HG03175 (cell line): ENCODE measurements around the gene CALHM5.
A peak's percentile ranks its signal among the peaks of the same experiment; 100 is the strongest.

Source experiments
- ATAC-seq: cut with Tn5 transposase; IDR thresholded peaks from one replicate; pipeline ENCODE4 v1.9.1; 2021; ENCODE audit warnings: mild to moderate bottlenecking, moderate library complexity; ENCODE audit not compliant: unreplicated experiment

The CALHM5 gene

DNA sequence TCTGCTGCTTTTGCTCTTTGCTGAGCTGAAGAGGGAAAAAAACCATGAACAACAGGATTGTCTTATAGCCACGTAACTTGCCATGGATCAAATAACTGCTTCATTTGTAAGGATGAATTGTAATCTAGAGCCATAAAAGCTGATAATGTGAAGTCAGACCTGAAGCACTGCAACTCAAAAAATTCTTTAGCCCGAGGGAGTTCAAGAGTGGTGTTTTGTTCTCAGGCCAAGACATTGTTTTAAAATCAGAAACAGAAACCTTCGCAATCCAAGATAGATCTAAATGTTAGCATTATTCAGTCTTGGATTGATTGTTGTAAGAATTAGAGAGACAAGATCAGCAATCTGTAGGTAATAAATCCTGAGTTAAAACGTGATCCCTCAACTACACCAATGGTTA, 34.2 kb downstream of the CALHM5 start, which contains the start of gene TRAPPC3L:
TSS of gene TRAPPC3L (minus strand) at position 34 of the 400 bp plus-strand sequence. CDS start 170 bp downstream, outside the sequence.
- ATAC-seq = no peak

DNA sequence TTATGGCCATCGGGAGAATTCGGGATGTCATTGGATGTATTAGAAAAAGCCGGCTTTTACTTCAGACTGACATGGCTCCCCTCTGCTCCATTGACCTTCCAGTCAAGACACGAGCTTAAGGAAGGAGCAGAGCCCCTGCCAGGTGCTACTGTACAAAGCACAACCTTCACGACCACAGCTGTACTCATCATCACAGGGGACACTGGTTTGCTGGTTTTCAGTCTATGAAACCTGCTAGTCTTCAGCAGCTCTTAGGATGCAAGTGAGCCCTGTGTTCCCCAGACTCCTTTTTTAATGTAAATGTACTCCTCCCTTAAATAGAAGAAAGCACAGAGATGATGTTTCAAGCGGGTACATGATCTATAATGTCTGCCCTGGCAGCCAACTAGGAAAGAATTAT, 35.9 kb downstream of the CALHM5 start:
- ATAC-seq = no peak

DNA sequence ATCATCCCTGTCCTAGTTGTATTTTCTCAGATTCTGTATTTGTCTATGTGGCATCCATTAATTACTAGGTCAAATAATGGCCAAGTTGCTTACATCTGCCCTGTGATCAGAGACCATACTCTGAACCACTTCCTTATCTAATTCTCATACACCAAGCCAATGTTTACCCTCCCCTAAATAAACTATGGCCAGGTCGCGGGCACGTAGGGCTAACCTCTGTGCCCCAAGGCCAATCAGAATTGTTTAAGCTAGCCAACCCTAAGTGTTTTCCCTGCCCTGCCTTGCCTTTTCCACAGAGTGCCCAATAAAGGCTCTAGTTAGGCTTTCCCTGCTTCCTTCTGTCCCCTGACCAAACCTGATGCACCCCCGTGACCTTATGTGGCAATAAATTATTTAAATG, 39.4 kb downstream of the CALHM5 start:
- ATAC-seq = no peak

DNA sequence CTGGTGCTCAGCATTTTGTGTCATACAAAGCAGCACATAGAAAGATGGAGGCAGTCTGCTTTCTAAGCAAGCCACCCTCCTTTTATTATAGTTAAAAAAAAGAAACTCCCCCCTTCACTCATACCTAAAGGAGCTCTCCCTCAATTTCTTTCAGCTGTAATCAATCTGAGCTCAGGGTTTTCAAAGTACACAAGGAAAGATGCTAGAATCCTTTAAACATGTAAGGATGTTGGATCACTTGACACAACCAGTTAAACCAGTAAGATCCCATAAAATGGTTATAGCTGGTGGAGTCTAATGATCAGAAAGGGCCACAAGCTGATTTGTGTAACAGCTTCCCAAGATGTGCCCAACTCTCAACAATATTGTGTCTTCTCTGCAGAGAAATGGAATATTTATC, 42.0 kb downstream of the CALHM5 start, which contains the start of gene CALHM4:
TSS of gene CALHM4 (plus strand) at position 301 of the 400 bp plus-strand sequence. CDS start at position 344, 43 bp downstream.
- no peak for ATAC-seq

DNA sequence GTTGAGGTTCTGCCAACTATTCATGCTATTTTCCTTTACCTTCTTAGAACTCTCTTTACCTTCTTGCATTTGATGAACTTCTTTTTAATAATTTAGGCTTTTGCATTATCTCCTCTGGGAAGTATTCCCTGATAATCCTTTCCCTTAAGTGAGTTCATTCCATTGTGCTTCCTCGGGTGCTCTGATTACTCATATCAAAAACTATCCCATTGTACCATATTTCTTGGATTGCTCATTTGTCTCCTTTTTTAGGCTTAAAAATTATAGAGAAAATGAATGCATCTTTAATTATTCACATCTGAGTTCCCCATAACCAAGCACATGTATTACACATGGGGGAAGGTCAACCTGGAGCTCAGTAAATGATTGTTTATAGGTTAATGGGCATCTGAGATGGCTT, 44.6 kb downstream of the CALHM5 start:
- no peak for ATAC-seq

DNA sequence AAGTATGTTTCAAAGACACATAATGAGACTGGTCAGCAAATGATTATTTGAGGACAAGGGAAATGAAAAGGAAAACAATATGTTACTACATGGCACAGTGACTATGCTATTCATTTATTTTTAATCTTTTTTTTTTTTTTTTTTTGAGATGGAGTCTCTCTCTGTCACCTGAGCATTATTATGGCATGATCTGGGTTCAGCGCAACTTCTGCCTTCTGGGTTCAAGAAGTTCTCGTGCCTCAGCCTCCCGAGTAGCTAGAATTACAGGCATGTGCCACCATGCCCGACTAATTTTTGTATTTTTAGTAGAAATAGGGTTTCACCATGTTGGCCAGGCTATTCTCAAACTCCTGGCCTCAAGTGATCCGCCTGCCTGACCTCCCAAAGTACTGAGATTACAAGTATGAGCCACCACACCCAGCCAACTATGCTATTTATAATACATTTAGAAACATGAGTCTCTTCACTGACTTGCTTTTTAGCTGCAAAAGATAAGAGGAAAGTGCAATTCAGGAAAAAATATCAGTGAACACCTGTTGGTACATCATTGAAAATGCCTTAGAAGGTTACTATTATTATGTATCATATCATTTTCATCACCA, 45.5 kb downstream of the CALHM5 start:
- ATAC-seq = no peak

DNA sequence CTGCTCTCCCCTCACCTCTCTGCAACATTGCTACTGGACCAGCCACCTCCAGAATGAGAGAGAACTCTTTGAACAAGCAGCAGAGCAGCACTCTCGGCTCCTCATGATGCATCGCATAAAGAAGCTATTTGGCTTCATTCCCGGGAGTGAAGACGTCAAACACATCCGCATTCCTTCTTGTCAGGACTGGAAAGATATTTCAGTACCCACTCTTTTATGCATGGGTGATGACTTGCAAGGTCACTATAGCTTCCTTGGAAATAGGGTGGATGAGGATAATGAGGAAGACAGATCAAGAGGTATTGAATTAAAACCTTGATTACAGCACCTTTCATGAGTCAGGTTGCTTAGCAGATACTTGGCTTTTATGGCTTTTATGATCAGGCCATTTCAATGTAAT, 46.5 kb downstream of the CALHM5 start:
- no peak for ATAC-seq

DNA sequence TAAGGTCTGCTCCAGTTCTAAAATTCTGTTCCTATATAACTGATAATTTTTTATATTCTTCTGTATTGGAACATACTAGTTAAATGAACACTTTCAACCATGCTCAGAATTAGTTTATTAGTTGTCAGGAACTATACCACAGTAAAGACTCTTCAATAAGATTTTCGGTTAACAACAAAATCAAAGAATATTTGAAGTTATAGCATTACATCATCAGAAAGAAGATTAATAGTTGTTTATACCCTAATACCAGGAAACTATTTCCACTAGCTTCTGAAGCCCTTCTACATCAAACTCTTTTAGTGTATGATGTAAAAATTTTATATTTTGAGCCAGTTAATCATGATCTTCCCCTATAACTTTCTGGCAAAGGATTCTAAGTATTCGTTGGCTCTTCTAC, 48.7 kb downstream of the CALHM5 start:
- ATAC-seq = no peak

DNA sequence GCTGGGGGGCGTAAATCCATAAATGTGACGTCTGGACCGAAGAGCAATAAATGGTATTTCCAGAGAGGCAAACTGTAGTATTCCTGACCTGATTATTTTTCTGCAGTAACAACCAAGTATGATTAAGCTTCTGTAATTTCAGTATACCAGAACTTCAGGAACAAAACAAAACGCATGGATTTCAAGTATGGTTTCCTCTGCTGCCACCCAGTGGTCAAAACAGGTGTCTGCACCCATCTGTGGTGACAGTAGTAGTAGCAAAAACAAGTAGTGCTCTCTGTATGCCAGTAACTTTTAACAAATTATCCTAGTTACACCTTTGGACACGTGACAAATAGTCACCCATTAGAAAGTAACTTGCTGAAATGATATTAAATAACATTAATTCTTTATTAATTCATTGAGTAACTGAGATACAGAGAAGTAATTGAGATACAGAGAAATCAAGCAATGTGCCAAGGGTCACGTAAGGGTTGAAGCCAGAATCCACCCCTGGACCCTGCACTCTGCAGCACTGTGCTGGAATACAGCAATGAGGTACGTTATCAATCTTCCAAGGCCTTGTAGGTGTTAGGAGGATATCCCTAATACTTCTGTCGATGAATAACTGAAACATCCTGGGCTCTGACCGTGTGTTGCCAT, 50.1 kb downstream of the CALHM5 start:
- ATAC-seq = peak; percentile 80

DNA sequence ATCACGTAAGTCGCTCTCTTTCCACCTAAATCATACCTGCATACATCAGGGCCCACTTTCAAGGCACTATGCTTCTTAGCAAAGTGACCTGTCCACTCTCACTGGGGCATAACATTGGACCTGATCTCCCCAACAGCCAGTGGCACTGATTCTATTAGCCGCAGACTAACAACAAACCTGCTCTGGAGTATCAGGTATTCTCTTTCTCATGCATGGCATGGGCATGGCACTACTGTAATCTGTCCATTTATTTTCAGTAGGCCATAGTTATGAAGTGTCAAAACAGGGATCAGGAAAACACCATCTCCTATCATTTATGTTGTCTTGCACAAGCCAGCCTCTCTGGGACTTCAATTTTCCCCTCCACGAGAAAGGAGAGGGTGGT, 50.6 kb downstream of the CALHM5 start:
- ATAC-seq = no peak

DNA sequence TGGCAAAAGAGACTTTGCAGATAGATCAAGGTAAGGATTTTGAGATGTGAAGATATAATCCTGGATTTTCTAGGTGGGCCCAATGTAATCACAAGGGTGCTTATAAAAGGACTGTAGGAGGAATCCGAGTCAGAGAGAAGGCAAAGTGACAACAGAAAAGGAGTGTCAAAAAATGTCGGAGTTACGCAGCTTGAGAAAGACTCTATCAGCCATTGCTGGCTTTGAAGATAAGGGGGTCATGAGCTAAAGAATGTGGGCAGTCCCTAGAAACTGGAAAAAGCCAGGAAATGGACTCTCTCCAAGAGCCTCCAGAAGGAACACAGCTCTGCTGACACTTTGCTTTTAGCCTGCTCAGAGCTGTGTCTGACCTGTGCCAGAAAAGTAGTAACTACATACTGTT, 51.2 kb downstream of the CALHM5 start:
- no peak for ATAC-seq

DNA sequence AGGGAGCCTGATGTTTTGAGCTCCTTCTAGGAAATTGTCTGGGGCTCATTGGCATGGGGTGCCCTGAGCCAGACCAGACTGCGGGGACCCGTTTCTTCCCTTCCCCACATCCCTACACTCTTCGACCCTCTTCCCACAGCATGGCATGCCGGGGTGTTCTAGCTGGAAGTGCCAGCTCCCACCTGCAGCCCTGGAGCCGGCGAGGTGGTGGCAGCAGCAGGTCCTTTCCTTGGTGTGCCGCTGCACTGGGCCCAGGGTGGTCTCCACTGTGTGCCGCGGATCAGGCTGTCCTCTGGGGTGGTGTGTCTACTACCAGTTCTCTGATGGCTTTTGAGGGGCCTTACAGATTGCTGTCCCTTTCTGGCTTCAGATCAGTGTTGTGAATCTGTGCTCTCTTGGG, 52.4 kb downstream of the CALHM5 start:
- ATAC-seq = no peak

DNA sequence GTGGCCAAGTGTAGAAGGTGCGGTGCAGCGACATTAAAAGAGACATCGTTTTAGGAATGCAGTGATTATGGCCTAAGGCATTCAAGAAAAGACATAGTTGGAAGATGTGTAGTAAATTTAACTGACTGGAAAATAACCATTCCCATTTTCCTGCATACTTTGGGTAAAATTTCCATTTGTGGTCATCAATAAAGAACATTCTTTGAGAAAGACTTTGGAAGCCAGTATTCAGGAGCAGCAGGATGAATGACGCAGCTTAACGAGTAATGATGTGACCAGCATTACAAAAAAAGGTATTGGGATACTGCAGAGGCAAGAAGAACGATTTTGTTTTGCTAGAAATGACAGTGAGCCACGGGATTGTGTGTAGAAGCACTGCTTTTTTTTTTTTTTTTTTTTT, 52.9 kb downstream of the CALHM5 start:
- no peak for ATAC-seq

DNA sequence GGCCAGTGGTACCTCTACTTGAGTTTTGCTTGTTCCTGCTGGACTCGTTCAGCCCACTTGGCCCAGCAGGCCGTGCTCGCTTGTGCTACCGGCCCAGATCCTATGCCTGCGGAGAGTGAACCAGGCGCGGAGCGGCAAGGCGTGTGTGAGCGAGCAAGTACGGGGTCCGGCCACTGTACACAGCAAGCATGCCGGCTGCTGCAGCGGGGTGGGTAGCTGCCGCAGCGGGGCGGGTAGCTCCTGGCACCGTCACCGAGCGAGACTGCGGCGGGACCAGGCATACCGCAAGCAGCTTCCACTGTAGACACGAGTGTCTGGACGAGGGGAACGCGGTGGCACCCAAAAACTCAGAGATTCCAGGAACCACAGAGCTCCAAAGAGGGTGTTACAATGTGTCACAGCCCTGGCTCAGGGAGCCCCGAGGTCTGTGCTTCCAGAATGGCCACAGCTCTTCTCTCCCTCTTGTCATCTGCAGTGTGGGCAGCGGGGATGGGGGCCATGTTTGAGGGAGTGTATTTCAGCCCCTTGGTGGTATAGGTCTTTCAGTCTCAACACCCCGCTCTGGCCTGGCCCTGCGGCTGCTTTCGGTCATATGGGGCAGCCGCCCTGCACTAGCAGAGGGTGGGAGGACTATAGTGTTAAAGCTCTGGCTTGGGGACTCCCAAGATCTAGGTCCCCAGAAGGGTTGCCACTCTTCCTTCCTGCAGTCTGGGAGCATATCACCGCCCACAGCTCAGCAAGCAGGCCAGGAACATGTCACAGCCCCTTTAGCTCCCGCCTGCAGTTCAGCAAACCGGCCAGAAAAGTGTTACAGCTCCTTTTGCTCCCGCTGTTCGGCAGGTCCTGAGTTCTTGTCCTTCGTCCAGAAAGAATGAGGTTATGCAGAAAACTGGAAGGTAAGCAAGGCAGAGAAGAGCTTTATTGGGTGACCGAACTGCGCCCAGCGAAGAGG, 53.8 kb downstream of the CALHM5 start:
- ATAC-seq = no peak

DNA sequence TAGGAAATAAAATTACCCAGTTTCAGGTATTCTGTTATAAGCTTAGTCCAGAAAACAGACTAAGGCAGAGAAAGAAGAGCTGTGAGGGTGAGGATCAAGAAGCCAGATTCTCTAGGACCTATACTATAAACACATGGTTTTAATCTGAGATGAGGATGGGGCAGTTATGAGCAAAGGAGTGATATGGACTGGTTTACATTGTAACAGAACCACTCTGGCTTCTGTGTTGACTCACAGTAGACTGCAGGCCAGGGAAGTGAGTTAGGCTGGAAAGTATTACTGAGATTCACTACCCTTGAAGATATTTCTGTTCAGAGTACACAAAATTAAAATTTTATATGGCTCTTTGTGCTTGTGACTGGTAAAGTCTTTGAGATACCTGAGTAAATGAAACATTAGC, 56.7 kb downstream of the CALHM5 start:
- ATAC-seq = no peak

DNA sequence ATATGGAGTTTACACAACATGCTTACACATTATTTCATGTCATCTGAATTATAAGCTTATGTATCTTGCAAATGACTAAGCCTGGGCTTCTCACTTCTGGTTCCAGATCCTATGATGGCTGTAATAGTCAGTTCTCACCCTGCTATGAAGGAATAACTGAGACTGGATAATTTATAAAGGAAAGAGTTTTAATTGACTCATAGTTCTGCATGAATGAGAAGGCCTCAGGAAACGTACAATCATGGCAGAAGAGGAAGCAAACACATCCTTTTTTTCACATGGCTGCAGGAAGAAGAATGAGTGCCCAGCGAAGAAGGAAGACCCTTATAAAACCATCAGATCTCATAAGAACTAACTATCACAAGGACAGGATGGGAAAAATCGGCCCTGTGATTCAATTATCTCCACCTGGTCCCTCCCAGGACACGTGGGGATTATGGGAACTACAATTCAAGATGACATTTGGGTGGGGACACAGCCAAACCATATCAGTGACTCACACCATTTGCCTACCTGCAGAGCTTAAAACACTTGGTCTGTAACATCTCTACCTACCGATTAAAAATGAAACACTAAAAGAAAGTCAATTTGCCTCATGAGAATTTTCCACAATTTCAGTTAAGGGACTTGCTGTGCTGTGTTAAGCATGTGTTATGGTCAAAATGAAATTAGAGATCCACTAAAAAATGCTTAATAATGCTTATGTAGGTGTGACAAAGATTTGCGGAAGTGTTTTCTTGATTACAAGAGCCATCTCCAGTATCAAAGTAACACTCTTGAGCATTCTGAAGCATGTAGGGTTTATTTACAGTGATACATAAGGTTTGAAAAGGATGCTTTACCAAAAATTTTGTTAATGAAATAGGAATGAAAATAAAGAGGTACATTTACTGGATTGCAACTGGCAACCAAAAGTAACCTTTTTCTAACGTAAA, 57.6 kb downstream of the CALHM5 start:
- no peak for ATAC-seq

DNA sequence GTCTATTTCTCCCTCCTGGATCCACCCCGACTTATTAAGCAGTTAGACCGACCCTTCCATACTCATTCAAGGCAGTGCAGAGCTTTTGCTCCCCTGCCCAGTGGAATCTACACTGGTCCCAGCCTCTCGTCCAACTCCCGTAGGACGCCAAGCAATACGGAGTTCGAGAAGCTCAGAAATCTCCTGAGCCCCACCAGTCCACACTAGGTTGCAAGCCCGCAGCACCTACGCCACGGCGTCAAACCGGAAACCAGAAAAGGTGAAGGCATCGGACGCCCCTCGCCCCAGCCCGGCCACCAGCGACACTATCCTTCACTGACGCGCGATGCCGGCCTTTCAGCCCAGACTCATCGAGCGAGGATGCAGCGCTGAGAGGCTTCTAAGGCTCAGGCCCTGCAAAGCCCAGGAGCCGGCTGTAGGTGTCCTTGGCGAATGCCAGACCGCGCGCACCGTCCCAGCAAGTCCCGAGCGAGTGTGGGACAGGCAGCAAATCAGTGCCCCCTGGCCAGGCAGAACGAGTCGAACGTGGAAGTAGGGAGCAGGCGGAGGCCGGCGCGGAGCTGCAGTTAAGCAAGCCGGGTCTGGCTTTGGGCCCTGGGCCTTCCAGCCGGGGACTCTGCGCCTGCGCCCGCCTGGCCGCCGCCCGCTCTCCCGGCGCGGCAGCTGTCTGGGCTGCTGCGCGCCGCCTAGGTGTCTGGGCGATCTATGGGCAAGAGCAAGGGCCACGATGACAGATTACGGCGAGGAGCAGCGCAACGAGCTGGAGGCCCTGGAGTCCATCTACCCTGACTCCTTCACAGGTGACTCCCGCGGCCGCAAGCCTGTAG, 59.6 kb downstream of the CALHM5 start, which contains the start of gene RWDD1:
TSS of gene RWDD1 (plus strand) at position 649 of the 827 bp plus-strand sequence. CDS start at position 728, 79 bp downstream.
- ATAC-seq = peak; percentile 95

DNA sequence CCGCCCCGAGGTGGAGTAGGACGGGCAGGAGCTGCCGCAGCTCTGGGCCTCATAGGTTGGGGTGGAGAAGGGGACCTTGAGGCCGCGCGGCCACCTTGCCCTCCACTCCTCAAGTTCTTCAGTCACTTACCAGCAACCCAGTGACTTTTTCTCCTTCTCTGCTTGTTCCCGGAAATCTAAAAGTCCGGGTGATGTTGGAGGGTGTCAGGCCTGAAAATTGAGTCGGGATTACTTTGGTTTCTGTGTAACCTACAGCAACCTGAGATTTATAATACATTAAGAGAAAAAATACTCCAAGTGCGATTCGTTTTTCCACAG, 60.2 kb downstream of the CALHM5 start:
- ATAC-seq = no peak

DNA sequence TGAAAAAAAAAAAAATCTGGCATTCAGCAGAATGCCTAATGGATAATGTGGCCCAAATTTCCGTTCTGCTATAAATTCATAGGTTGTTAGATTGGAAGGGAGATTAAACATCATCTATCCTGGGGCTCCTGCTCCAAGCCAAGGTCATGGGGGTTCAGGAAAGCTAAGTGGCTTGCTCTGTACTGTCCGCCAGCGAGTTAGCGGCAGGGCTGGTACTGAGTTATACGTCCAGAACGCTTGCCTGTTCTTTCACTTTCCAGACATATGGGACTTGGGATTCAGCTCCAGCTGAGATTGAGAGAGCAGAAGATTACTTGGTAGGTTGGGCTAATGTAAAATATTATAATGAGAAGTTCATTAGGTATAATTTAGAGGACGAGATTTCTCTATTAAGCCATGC, 60.7 kb downstream of the CALHM5 start:
- ATAC-seq = no peak
